Caco-2 (cell line): Measurements from ENCODE around the gene POLR1H. TPM values are rescaled to one million over a fixed set of nuclear protein-coding genes. Genes with fewer than 3 reads are reported as not detected.

ENCODE experiments used
- BruUV-seq: library from RNA; stranded (reverse); fragments of 400-500 nt; replicated peaks from 2 replicates; lab custom pipeline; 2021; lab: Mats Ljungman, UMichigan
- CTCF ChIA-PET: fragments of 300-600 bp; sonication (Branson Sonifier 250); formaldehyde crosslinking; loops from one replicate; lab custom pipeline; 2022; ENCODE audit warnings: antibody characterized with exemption; lab: Charles Lee
- POLR2A ChIA-PET: fragments of 300-600 bp; sonication (Branson Sonifier 250); formaldehyde crosslinking; loops from one replicate; lab custom pipeline; 2022; ENCODE audit warnings: antibody characterized with exemption; lab: Charles Lee
- DNase-seq, 2 experiments: peaks; one replicate each; pipeline versions ENCODE4 v3.0.0 to v3.0.0-alpha.2; 2020 to 2022
- H3K27me3 ChIP-seq: replicated peaks from 2 replicates; pipeline ENCODE4 v1.6.0; 2011; ENCODE audit warnings: low read length; ENCODE audit not compliant: control insufficient read depth, insufficient read depth
- H3K36me3 ChIP-seq: 2 replicates; pipeline ENCODE4 v1.5.1; 2011; ENCODE audit warnings: low read length; ENCODE audit not compliant: control insufficient read depth, insufficient read depth
- H3K4me1 ChIP-seq: fragments of 250-450 bp; sonication (Bioruptor Pico); 2 replicates; pipeline ENCODE4 v1.5.1; 2020; ENCODE audit warnings: mild to moderate bottlenecking
- H3K4me3 ChIP-seq: 2 replicates; pipeline ENCODE4 v1.5.1; 2011; ENCODE audit warnings: low read depth, mild to moderate bottlenecking, control low read depth, low read length
- H3K9me3 ChIP-seq: fragments of 250-450 bp; sonication (Bioruptor Pico); 2 replicates; pipeline ENCODE4 v1.5.1; 2020; ENCODE audit warnings: mild to moderate bottlenecking, moderate library complexity
- H3K27ac Mint-ChIP-seq: one replicate; pipeline ENCODE4 v1.8.0; 2022; ENCODE audit warnings: mixed read lengths; ENCODE audit not compliant: unreplicated experiment
- H3K27me3 Mint-ChIP-seq: one replicate; pipeline ENCODE4 v1.8.0; 2022; ENCODE audit warnings: mixed read lengths; ENCODE audit not compliant: insufficient read depth, unreplicated experiment
- H3K36me3 Mint-ChIP-seq: one replicate; pipeline ENCODE4 v1.8.0; 2022; ENCODE audit warnings: mild to moderate bottlenecking, mixed read lengths; ENCODE audit not compliant: insufficient read depth, unreplicated experiment
- H3K4me1 Mint-ChIP-seq: one replicate; pipeline ENCODE4 v1.8.0; 2022; ENCODE audit warnings: low read depth, mixed read lengths; ENCODE audit not compliant: unreplicated experiment
- H3K4me3 Mint-ChIP-seq: one replicate; pipeline ENCODE4 v1.8.0; 2022; ENCODE audit warnings: mild to moderate bottlenecking, moderate library complexity, mixed read lengths; ENCODE audit not compliant: unreplicated experiment
- H3K9me3 Mint-ChIP-seq: one replicate; pipeline ENCODE4 v1.8.0; 2022; ENCODE audit warnings: mixed read lengths; ENCODE audit not compliant: unreplicated experiment
- CTCF ChIP-seq, 2 experiments: fragments of 200-600 bp in 1 of 2; IDR thresholded peaks; 1 replicate in 1 of 2; 2 replicates in 1 of 2; pipeline versions ENCODE4 v1.5.1 to v1.8.0; 2011 to 2022; ENCODE audit warnings: antibody characterized with exemption in 1 of 2, control low read depth in 1 of 2, inconsistent platforms in 1 of 2, low read depth in 1 of 2, low read length in 1 of 2, mild to moderate bottlenecking in 1 of 2, moderate library complexity in 1 of 2; ENCODE audit not compliant: insufficient read depth in 1 of 2, severe bottlenecking in 1 of 2, unreplicated experiment in 1 of 2
- intact Hi-C: fragments of 100-400 bp; cut with micrococcal nuclease; formaldehyde crosslinking; loops from one replicate; pipeline ENCODE4 v1.10.0; 2022; ENCODE audit not compliant: unreplicated experiment
- total RNA-seq: library from RNA; stranded (reverse); gene quantifications from 2 replicates; pipeline ENCODE4 v1.2.3, GENCODE V29; 2022

The POLR1H gene
- total RNA-seq, 1 experiment from 2014 or later = 27.6 TPM

- Mint-ChIP-seq H3K27me3 (no peaks in the 10 kb centered on the region), H3K4me3 (peak overlapping the region; percentile 78), H3K9me3 (no peaks in the 10 kb centered on the region), H3K36me3 (peaks cover 15% of the 10 kb centered on the region), H3K27ac (peak overlapping the region; percentile 95), H3K4me1 (peaks cover 27% of the 10 kb centered on the region)
- no peak for DNase-seq
- H3K9me3 ChIP-seq = no peaks in the 10 kb centered on the region
- H3K27me3 ChIP-seq = no peaks in the 10 kb centered on the region
- BruUV-seq = no TSS peak
- CTCF ChIA-PET = interaction anchor here (0.7 to 1.7 kb wide), 3 partner anchors 36 to 65 kb away, joined by 3 to 10 read pairs (median 3); no protein-coding TSS in a partner anchor
- POLR2A ChIA-PET = interaction anchor here (0.9 to 1.7 kb wide), 2 partner anchors 36 to 147 kb away, joined by 3 to 8 read pairs; partner anchors contain the start of gene TRIM26
- peaks cover 15% of the 10 kb centered on the region for H3K4me1 ChIP-seq
- TF ChIP-seq CTCF (IDR thresholded peaks at IDR 0.05; ENCODE audit: insufficient read depth in 1 of 2, low read depth in 1 of 2, low read length in 1 of 2, severe bottlenecking in 1 of 2, unreplicated experiment in 1 of 2) = no peak
- no peaks in the 10 kb centered on the region; the same call in 1 of the 2 replicates for H3K36me3 ChIP-seq
- intact Hi-C loops = loop anchor here (2.0 kb wide), 1 partner anchor 35 kb away; no protein-coding TSS in a partner anchor
- peak overlapping the region; percentile 44 for H3K4me3 ChIP-seq
Measured at GRCh38 chr6:30066082-30066481, 5.0 kb downstream of the POLR1H start.

DNA sequence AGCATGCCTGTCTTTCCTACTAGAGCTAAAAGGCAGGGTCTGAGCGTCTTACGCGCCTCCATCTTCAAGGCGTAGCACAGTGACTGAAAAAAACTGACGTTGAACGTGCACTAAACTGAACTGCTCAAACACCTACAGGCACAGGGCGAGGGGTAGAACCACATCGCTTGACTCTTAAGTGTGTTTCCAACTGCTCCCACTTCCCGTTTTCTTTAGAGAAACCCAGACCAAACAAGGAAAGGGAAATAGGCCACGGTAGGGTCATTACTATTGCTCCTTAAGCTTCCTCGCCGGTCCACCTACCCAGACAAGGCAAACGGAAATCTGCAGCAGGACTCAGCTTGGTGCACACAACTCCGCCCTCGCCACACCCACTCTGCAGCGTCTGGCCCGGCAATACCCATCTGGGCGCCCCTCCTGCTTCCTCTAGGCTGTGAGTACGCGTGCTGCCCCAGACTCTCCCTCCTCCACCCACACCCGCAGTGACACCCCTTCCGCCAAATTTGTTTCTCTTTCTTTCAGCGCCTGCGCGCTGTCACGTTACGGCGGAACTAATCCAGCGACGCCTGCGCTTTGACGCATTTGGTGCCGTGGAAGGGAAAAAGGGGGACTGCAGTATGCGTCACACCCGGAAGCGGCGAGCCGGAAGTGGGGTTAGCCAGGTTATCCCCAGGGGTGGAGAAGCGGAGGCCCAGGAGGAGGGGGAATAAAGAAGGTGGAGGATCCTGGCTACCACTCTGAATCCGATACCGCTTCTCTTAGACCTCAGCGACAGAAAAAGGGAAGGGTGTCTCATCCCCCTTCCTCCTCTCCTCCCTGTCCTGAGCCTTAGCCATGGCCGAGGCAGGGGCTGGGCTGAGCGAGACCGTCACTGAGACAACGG, 5.8 kb downstream of the POLR1H start, which contains the start of gene PPP1R11:
Gene PPP1R11 (plus strand): TSS at position 622 of the 883 bp plus-strand sequence. CDS start 213 bp downstream, at position 835.
- peak within 1 kb of the TSS; percentile 78 for H3K4me3 Mint-ChIP-seq
- Histone ChIP-seq H3K4me3 (peak within 1 kb of the TSS; percentile 44), H3K36me3 (no peaks in the 10 kb centered on the region; the same call in 1 of the 2 replicates), H3K4me1 (peaks cover 15% of the 10 kb centered on the region), H3K27me3 (no peaks in the 10 kb centered on the region), H3K9me3 (no peaks in the 10 kb centered on the region)
- DNase-seq = peak; percentile 96 to 98
- BruUV-seq = no TSS peak
- peak within 1 kb of the TSS; percentile 95 for H3K27ac Mint-ChIP-seq
- no peaks in the 10 kb centered on the region for H3K27me3 Mint-ChIP-seq
- no peak for TF ChIP-seq CTCF (IDR thresholded peaks at IDR 0.05; ENCODE audit: insufficient read depth in 1 of 2, low read depth in 1 of 2, low read length in 1 of 2, severe bottlenecking in 1 of 2, unreplicated experiment in 1 of 2)
- H3K36me3 Mint-ChIP-seq = peaks cover 9% of the 10 kb centered on the region
- intact Hi-C loops = loop anchor here (2.0 kb wide), 1 partner anchor 34 kb away; no protein-coding TSS in a partner anchor
- ChIA-PET POLR2A (interaction anchor here (0.9 to 1.7 kb wide), 2 partner anchors 35 to 146 kb away, joined by 3 to 8 read pairs; partner anchors contain the start of gene TRIM26), CTCF (interaction anchor here (1.0 to 1.7 kb wide), 4 partner anchors 15 to 64 kb away, joined by 3 to 10 read pairs (median 4); no protein-coding TSS in a partner anchor)
- peaks cover 27% of the 10 kb centered on the region for H3K4me1 Mint-ChIP-seq
- H3K9me3 Mint-ChIP-seq = no peaks in the 10 kb centered on the region
